Measurements from ENCODE around the gene USP32. TPM values are rescaled to one million over a fixed set of nuclear protein-coding genes. Genes with fewer than 3 reads are reported as not detected.

Gene USP32
- total RNA-seq, 1 donor from 2014 or later, result 37.4 TPM

DNA sequence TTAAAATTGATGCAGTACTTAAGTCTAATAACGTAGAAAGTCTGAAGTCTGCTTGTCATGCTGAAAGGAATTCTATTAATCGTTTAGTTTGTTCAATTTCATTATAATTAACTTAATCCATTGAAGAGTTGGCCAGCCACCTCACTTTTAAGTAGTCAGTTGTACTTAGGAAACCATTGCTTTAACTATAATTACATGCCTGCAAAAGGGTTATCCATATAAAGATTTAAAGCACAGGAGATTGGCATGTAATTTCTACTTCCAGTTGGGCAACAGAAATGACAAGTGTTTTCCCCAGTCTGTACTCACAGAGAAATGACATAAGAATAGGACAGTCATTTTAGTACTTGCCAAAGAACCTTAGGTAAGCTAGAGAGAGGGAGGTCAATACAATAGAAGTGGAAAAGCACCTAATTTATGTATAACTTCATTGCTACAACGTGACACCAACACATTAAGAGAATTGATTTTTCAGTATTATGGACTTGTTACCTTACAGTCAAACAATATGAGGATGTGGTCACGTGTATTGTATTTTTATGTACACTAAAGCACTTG is 3.7 kb upstream of the USP32 start:
- Mint-ChIP-seq H3K4me1 (ENCODE audit: unreplicated experiment) (peaks cover 27% of the 10 kb centered on the region), H3K27me3 (ENCODE audit: unreplicated experiment) (peaks cover 10% of the 10 kb centered on the region)
- no peak for DNase-seq (ENCODE audit: low spot score)

DNA sequence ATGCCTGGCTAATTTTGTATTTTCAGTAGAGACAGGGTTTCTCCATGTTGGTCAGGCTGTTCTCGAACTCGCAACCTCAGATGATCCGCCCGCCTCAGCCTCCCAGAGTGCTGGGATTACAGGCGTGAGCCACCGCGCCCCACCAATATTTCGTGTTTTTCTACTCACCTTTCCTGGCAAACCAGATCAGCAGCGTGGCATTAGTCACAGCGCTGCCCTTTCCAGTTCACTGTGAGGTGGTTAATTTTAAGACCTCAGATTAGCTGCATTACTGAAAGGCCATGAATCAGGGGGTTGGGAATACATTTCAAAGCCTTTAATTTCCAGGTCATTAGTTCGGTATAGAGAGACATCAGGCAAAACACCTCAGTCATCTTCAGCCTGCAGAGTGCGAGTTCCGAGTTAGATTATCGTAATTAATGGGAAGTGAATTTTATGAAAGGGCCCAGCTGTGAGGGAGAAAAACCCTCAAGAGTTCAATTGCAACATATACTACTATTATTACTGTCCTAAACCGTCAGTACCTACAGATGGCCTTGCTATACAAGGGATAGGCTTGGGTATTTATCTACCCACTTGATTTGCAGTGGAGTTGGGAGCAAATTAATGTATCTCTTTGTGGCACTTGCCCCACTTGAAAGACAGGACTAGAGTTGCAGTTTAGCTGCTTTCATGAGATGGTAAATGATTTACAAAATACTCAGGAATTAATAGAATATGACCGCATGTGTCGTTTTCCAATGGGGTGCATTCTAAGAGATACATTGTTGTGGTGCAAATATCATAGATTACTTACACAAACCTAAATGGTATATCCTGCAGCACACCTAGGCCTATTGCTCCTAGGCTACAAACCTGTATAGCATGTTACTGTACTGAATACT is 2.1 kb upstream of the USP32 start:
- peaks cover 7% of the 10 kb centered on the region for H3K36me3 Mint-ChIP-seq (ENCODE audit: low read depth, unreplicated experiment)
- peaks cover 33% of the 10 kb centered on the region for H3K4me1 Mint-ChIP-seq (ENCODE audit: unreplicated experiment)
- H3K27me3 Mint-ChIP-seq (ENCODE audit: unreplicated experiment), result peaks cover 8% of the 10 kb centered on the region
- H3K4me3 Mint-ChIP-seq (ENCODE audit: unreplicated experiment), result peak overlapping the region; percentile 22
- H3K27ac Mint-ChIP-seq (ENCODE audit: unreplicated experiment), result no peak overlapping the region
- no peak for DNase-seq (ENCODE audit: low spot score)
- no peaks in the 10 kb centered on the region for H3K9me3 Mint-ChIP-seq (ENCODE audit: unreplicated experiment)
- TF ChIP-seq, protein P1, sequence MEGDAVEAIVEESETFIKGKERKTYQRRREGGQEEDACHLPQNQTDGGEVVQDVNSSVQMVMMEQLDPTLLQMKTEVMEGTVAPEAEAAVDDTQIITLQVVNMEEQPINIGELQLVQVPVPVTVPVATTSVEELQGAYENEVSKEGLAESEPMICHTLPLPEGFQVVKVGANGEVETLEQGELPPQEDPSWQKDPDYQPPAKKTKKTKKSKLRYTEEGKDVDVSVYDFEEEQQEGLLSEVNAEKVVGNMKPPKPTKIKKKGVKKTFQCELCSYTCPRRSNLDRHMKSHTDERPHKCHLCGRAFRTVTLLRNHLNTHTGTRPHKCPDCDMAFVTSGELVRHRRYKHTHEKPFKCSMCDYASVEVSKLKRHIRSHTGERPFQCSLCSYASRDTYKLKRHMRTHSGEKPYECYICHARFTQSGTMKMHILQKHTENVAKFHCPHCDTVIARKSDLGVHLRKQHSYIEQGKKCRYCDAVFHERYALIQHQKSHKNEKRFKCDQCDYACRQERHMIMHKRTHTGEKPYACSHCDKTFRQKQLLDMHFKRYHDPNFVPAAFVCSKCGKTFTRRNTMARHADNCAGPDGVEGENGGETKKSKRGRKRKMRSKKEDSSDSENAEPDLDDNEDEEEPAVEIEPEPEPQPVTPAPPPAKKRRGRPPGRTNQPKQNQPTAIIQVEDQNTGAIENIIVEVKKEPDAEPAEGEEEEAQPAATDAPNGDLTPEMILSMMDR (IDR thresholded peaks at IDR 0.05; ENCODE audit: unreplicated experiment), result no peak

More for the DNA sequence above, 3.7 kb upstream of the USP32 start:
- peaks cover 7% of the 10 kb centered on the region for H3K36me3 Mint-ChIP-seq (ENCODE audit: low read depth, unreplicated experiment)
- TF ChIP-seq, protein P1 (IDR thresholded peaks at IDR 0.05; ENCODE audit: unreplicated experiment), result no peak
- H3K4me3 Mint-ChIP-seq (ENCODE audit: unreplicated experiment), result no peak overlapping the region
- no peaks in the 10 kb centered on the region for H3K9me3 Mint-ChIP-seq (ENCODE audit: unreplicated experiment)
- no peak overlapping the region for H3K27ac Mint-ChIP-seq (ENCODE audit: unreplicated experiment)

DNA sequence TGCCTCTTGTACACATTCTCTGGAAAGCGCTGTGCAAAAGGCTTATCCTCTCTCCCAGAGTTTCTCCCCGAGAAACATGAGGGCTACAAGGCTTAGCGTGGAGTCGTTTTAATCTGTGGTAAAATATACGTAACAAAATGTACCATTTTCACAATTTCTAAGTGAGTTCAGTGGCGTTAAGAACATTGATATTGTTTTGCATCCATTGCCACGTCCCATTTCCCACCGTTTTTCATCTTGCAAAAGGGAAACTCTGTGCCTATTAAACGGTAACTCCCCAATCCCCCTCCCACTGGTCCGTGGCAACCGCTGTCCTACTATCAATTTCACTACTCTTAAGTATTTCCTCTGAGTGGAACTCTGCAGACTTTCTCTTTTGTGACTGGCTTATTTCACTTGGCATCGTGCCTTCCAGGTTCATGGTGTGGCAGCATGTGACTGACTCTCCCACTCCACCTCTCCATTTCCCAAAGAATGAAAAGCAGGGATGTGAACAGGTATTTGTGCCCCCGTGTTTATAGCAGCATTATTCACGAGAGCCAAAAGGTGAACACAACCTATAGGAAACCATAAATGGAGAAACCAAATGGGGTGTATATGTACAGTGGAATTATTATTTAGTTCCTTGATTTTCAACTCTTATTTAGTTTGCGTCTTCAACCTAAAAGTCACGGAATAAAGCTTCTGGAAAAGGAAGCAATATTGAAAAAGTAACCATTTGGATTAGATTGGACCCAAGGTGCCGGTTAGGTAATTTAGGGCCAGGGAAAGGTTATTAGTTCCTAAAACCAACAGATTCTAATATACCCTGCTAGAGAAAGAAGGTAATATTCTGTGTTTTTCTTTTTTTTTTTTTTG is 1.1 kb upstream of the USP32 start:
- H3K4me1 Mint-ChIP-seq (ENCODE audit: unreplicated experiment), result peaks cover 34% of the 10 kb centered on the region
- H3K4me3 Mint-ChIP-seq (ENCODE audit: unreplicated experiment), result peak overlapping the region; percentile 97
- TF ChIP-seq, protein P1 (IDR thresholded peaks at IDR 0.05; ENCODE audit: unreplicated experiment), result no peak
- H3K27ac Mint-ChIP-seq (ENCODE audit: unreplicated experiment), result peak overlapping the region; percentile 94
- DNase-seq (ENCODE audit: low spot score), result peak; percentile 5
- peaks cover 8% of the 10 kb centered on the region for H3K27me3 Mint-ChIP-seq (ENCODE audit: unreplicated experiment)
- H3K9me3 Mint-ChIP-seq (ENCODE audit: unreplicated experiment), result no peaks in the 10 kb centered on the region
- peaks cover 7% of the 10 kb centered on the region for H3K36me3 Mint-ChIP-seq (ENCODE audit: low read depth, unreplicated experiment)

DNA sequence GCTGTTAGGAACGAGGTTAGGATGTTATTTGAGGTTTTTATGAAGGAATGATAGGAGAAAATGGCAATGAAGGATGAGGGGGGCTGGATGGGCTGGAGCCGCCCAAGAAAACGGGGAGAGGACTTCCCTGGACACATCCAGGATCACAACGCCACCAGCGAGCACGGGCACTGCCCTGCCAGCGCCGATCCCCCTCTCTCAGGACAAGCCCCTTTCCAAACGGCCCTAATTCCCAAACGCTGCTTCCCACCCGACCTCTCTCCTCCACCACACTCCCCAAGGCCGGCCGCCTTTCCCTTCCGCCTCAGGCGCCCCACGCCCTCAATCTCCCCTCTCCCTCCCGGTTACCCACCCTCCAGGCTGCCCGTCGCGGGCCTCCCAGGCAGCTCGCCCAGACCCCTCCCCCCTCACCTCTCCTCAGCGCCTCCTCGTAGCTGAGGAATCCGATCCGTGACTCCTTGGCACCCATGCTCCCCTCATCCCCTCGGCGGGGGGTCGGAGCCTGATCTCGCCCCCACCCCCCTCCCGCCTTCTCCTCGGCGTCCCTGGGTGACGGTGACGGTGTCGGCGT is 377 bp downstream of the USP32 start:
- H3K27me3 Mint-ChIP-seq (ENCODE audit: unreplicated experiment), result peaks cover 8% of the 10 kb centered on the region
- DNase-seq (ENCODE audit: low spot score), result peak; percentile 72
- no peaks in the 10 kb centered on the region for H3K9me3 Mint-ChIP-seq (ENCODE audit: unreplicated experiment)
- peaks cover 7% of the 10 kb centered on the region for H3K36me3 Mint-ChIP-seq (ENCODE audit: low read depth, unreplicated experiment)
- TF ChIP-seq, protein P1 (IDR thresholded peaks at IDR 0.05; ENCODE audit: unreplicated experiment), result no peak
- H3K27ac Mint-ChIP-seq (ENCODE audit: unreplicated experiment), result peak overlapping the region; percentile 91
- peak overlapping the region; percentile 98 for H3K4me3 Mint-ChIP-seq (ENCODE audit: unreplicated experiment)
- peaks cover 40% of the 10 kb centered on the region for H3K4me1 Mint-ChIP-seq (ENCODE audit: unreplicated experiment)
